ENCODE data around the gene IL12RB1.
"Not testable (repeated sequence)": the region's sequence is repeated elsewhere in the genome, so short reads cannot be mapped to it uniquely, and the experiment has no call there.

- not testable (repeated sequence) for TF ChIP-seq CTCF (IDR thresholded peaks at IDR 0.05; ENCODE audit: borderline replicate concordance, extremely low read depth, low read length, poor library complexity, severe bottlenecking); EZH2 (IDR thresholded peaks at IDR 0.05; ENCODE audit: borderline replicate concordance, low read depth, low read length, severe bottlenecking)
Observed at GRCh38 chr19:18031401-18031800, 55.3 kb downstream of the IL12RB1 start.
